Measurements from ENCODE around the gene CCL17. TPM values are rescaled to one million over a fixed set of nuclear protein-coding genes. Genes with fewer than 3 reads are reported as not detected.

The CCL17 gene
- total and polyA plus RNA-seq, 9 of the 15 experiments (the other 6 are each of a cell fraction or from before 2014, with no cell fraction given) = not detected

GRCh38 chr16:57361404-57361803, 43.2 kb upstream of the CCL17 start (continued):
- TF ChIP-seq PBX2 (CRISPR knock-in tag; IDR thresholded peaks at IDR 0.05; ENCODE audit: low read depth) = no peak
- TF ChIP-seq PBX2 (tag; conservative IDR thresholded peaks at IDR 0.05; ENCODE audit: low read depth) = no peak
- TF ChIP-seq PYGO2 (tag; IDR thresholded peaks at IDR 0.05) = no peak
- no peak for TF ChIP-seq SRSF9 (IDR thresholded peaks at IDR 0.05; ENCODE audit: borderline replicate concordance, low read depth, low read length)
- TF ChIP-seq THAP7 (CRISPR knock-in tag; IDR thresholded peaks at IDR 0.05) = no peak
- no peak for TF ChIP-seq ADNP (tag; IDR thresholded peaks at IDR 0.05)
- TF ChIP-seq KDM5B (IDR thresholded peaks at IDR 0.05; ENCODE audit: insufficient replicate concordance, low read depth, low read length) = no peak
- no peak for TF ChIP-seq FOXP4 (CRISPR knock-in tag; IDR thresholded peaks at IDR 0.05; ENCODE audit: borderline replicate concordance)
